ENCODE results near the gene KRT71.

GRCh38 chr12:52570511-52570910 is 17.6 kb upstream of the KRT71 start:
- TF ChIP-seq EZH2phosphoT487 (IDR thresholded peaks at IDR 0.05; ENCODE audit: borderline replicate concordance, low read length) = no peak
- TF ChIP-seq CTCF (conservative IDR thresholded peaks at IDR 0.05; ENCODE audit: low read depth, low read length) = no peak
- no peak for TF ChIP-seq EZH2 (IDR thresholded peaks at IDR 0.05; ENCODE audit: low read length, unreplicated experiment)
